C4-2B (cell line): ENCODE measurements around the gene ZFP64.

Source experiments
- CTCF ChIP-seq: fragments of 450-650 bp; conservative IDR thresholded peaks from 2 replicates; pipeline ENCODE4 v1.5.1; 2017; ENCODE audit warnings: mild to moderate bottlenecking
- ZFX ChIP-seq: fragments of 450-650 bp; IDR thresholded peaks from 2 replicates; pipeline ENCODE4 v1.6.1; 2017

- TF ChIP-seq CTCF (no peak), ZFX (no peak)
These were observed 62.0 kb downstream of the ZFP64 start for GRCh38 chr20:52129611-52130010.
